GOT3 (cell line): ENCODE data around the gene SPATA31A1.
"Not testable (repeated sequence)": the region's sequence is repeated elsewhere in the genome, so short reads cannot be mapped to it uniquely, and the experiment has no call there.

ENCODE experiments used
- DNase-seq: peaks from one replicate; lab custom pipeline; 2025; ENCODE audit warnings: mixed read lengths; lab: John Stamatoyannopoulos, UW

SPATA31A1 gene

DNA sequence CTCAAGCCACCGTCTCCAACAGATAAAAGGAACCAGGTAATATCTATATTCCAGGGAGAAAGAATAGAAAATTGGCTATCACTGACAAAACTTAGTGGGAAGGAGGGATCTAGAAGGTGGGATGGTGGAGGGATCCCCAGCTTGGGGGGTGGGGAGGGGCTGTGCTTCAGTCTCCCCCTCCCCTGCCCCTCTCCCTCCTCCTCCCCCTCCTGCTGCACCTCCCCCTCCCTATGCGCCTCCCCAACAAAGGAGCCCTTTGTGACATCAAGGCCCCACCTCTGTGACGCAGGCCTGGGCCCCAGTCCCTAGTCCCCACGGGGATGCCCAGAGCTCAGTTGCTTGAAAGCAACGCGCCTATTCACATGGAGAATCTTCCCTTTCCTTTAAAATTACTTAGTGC is at the start of gene SPATA31A1:
Gene SPATA31A1, plus strand, starts transcription at position 301 of the 400 bp plus-strand sequence. Its CDS starts 62 bp downstream, at position 363.
- DNase-seq = not testable (repeated sequence)

DNA sequence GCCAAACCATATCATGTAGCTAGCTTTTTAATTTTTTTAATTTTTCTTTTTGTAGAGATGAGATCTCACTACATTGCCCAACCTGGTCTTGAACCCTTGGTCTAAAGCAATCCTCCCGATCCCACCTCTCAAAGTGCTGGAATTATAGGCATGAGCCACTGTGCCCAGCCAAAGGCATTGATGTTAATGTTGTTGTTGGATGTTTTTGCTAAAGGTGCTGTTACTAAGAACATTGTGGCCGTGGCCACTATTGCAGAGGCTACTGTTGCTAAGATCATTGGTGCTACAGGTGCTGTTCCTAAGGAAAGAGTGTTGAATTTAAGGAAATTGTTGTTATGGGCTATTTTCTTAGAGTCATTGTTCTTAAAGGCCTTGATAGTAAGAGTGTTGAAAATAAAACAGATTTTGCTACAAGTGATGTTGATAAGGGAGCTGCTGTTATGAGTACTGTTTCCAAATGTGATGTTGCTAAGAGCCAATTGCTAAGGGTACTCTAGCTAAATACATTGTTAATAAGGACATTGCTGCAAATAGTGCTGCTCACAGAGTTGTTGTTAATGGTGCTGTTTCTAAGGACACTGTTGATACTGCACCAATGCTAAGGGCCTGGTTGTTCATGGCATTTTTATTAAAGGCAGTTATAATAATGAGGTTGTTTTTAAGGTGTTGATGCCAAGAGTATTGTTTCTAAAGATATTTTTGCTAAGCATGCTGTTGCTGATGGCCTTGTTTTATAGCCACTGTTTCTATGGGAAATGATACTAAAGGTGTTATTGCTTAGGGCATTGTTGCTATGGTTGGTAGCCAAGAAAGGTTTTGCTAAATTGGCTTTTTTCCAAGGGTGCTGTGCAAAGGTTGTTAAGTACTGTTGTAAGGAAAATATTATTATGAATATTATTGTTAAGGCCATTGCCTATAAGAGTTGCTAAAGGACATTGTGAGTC is 52.1 kb downstream of the SPATA31A1 start:
- DNase-seq = not testable (repeated sequence)

DNA sequence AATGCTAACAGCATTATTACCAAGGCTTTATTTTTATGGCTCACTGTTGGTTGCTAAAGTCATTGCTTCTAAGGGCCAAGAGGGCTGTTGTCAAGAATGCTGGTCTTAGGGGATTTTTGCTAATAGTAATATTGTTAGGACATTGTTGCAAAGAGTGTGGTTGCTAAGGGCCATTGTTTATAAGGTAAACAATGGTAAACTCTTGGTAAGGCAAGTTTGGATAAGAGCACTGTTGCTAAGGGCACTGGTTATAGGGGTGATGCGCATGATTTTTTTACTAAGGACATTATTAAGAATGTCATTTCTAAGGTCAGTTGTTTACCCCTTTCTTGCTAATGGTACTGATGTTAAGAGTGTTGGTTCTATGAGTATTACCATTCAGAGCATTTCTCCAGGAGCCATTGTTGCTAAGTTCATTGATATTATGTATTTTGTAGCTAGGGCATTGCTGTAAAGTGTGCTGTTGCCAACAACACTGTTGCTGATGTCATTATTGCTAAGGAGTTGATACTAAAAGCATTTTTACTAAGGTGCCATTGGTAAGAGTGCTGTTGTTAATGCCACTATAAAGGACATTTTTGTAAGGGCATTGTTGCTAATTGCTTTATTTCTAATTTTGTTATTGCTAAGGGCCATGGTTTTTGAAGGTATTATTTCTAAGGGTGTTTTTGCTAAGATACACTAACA is 55.9 kb downstream of the SPATA31A1 start:
- not testable (repeated sequence) for DNase-seq
